ENCODE results near the gene EFNB1.

- TF ChIP-seq THAP7 (CRISPR knock-in tag; IDR thresholded peaks at IDR 0.05): no peak
- no peak for TF ChIP-seq PKNOX1 (IDR thresholded peaks at IDR 0.05)
- no peak for TF ChIP-seq ZSCAN29 (IDR thresholded peaks at IDR 0.05)
- TF ChIP-seq NFE2L1 (tag; IDR thresholded peaks at IDR 0.05; ENCODE audit: borderline replicate concordance, low read depth): no peak
- no peak for TF ChIP-seq ZKSCAN8 (CRISPR knock-in tag; IDR thresholded peaks at IDR 0.05)
- TF ChIP-seq MAX (CRISPR knock-in tag; IDR thresholded peaks at IDR 0.05): no peak
- no peak for TF ChIP-seq KLF6 (CRISPR knock-in tag; IDR thresholded peaks at IDR 0.05; ENCODE audit: borderline replicate concordance)
- TF ChIP-seq TCF7L2 (IDR thresholded peaks at IDR 0.05; ENCODE audit: low read depth, low read length): no peak
- TF ChIP-seq ILF3 (IDR thresholded peaks at IDR 0.05; ENCODE audit: borderline replicate concordance): no peak
- TF ChIP-seq RAD51 (IDR thresholded peaks at IDR 0.05; ENCODE audit: borderline replicate concordance, low read depth): no peak
- no peak for TF ChIP-seq JUN (IDR thresholded peaks at IDR 0.05; ENCODE audit: borderline replicate concordance, low read depth, low read length)
- no peak for TF ChIP-seq JUN (CRISPR knock-in tag; IDR thresholded peaks at IDR 0.05; ENCODE audit: borderline replicate concordance)
Measured at GRCh38 chrX:68792083-68792482, 36.7 kb upstream of the EFNB1 start.

Data from K562 (cell line).